ENCODE data around the gene KCNK7.
A peak's percentile ranks its signal among the peaks of the same experiment; 100 is the strongest.

The KCNK7 gene

GRCh38 chr11:65623852-65624616 is 28.4 kb upstream of the KCNK7 start:
- no peaks in the 10 kb centered on the region for H3K9me3 ChIP-seq (ENCODE audit: control insufficient read depth, insufficient read depth, low read length)
- peaks cover 73% of the 10 kb centered on the region for H3K36me3 ChIP-seq (ENCODE audit: control insufficient read depth, insufficient read depth, low read length)
- no peak overlapping the region for H3K9ac ChIP-seq (ENCODE audit: low read depth, low read length)
- H3K27me3 ChIP-seq (ENCODE audit: control insufficient read depth, insufficient read depth, low read length), result no peaks in the 10 kb centered on the region
- no peak overlapping the region for H3K4me3 ChIP-seq (ENCODE audit: low read depth, low read length)
- H3K4me1 ChIP-seq (ENCODE audit: control insufficient read depth, insufficient read depth, low read length), result no peaks in the 10 kb centered on the region

GRCh38 chr11:65623177-65623576 is 27.6 kb upstream of the KCNK7 start:
- H3K4me3 ChIP-seq (ENCODE audit: low read depth, low read length), result no peak overlapping the region
- peaks cover 75% of the 10 kb centered on the region for H3K36me3 ChIP-seq (ENCODE audit: control insufficient read depth, insufficient read depth, low read length)
- no peaks in the 10 kb centered on the region for H3K9me3 ChIP-seq (ENCODE audit: control insufficient read depth, insufficient read depth, low read length)
- no peaks in the 10 kb centered on the region for H3K27me3 ChIP-seq (ENCODE audit: control insufficient read depth, insufficient read depth, low read length)
- H3K4me1 ChIP-seq (ENCODE audit: control insufficient read depth, insufficient read depth, low read length), result no peaks in the 10 kb centered on the region
- no peak overlapping the region for H3K9ac ChIP-seq (ENCODE audit: low read depth, low read length)

GRCh38 chr11:65622011-65622410 is 26.4 kb upstream of the KCNK7 start:
- peaks cover 72% of the 10 kb centered on the region for H3K36me3 ChIP-seq (ENCODE audit: control insufficient read depth, insufficient read depth, low read length)
- no peaks in the 10 kb centered on the region for H3K4me1 ChIP-seq (ENCODE audit: control insufficient read depth, insufficient read depth, low read length)
- H3K9ac ChIP-seq (ENCODE audit: low read depth, low read length), result no peak overlapping the region
- H3K27me3 ChIP-seq (ENCODE audit: control insufficient read depth, insufficient read depth, low read length), result no peaks in the 10 kb centered on the region
- H3K9me3 ChIP-seq (ENCODE audit: control insufficient read depth, insufficient read depth, low read length), result no peaks in the 10 kb centered on the region
- H3K4me3 ChIP-seq (ENCODE audit: low read depth, low read length), result no peak overlapping the region

- Histone ChIP-seq H3K4me3 (ENCODE audit: low read depth, low read length) (no peak overlapping the region), H3K9ac (ENCODE audit: low read depth, low read length) (no peak overlapping the region), H3K36me3 (ENCODE audit: control insufficient read depth, insufficient read depth, low read length) (peaks cover 66% of the 10 kb centered on the region), H3K4me1 (ENCODE audit: control insufficient read depth, insufficient read depth, low read length) (no peaks in the 10 kb centered on the region), H3K9me3 (ENCODE audit: control insufficient read depth, insufficient read depth, low read length) (no peaks in the 10 kb centered on the region), H3K27me3 (ENCODE audit: control insufficient read depth, insufficient read depth, low read length) (no peaks in the 10 kb centered on the region)
Measured at GRCh38 chr11:65621460-65621859, 25.9 kb upstream of the KCNK7 start.

GRCh38 chr11:65620666-65621065 is 25.1 kb upstream of the KCNK7 start:
- no peaks in the 10 kb centered on the region for H3K4me1 ChIP-seq (ENCODE audit: control insufficient read depth, insufficient read depth, low read length)
- no peaks in the 10 kb centered on the region for H3K27me3 ChIP-seq (ENCODE audit: control insufficient read depth, insufficient read depth, low read length)
- peaks cover 58% of the 10 kb centered on the region for H3K36me3 ChIP-seq (ENCODE audit: control insufficient read depth, insufficient read depth, low read length)
- H3K4me3 ChIP-seq (ENCODE audit: low read depth, low read length), result no peak overlapping the region
- H3K9ac ChIP-seq (ENCODE audit: low read depth, low read length), result no peak overlapping the region
- H3K9me3 ChIP-seq (ENCODE audit: control insufficient read depth, insufficient read depth, low read length), result no peaks in the 10 kb centered on the region

- Histone ChIP-seq H3K9ac (ENCODE audit: low read depth, low read length) (no peak overlapping the region), H3K4me1 (ENCODE audit: control insufficient read depth, insufficient read depth, low read length) (no peaks in the 10 kb centered on the region), H3K9me3 (ENCODE audit: control insufficient read depth, insufficient read depth, low read length) (no peaks in the 10 kb centered on the region), H3K27me3 (ENCODE audit: control insufficient read depth, insufficient read depth, low read length) (no peaks in the 10 kb centered on the region), H3K4me3 (ENCODE audit: low read depth, low read length) (no peak overlapping the region), H3K36me3 (ENCODE audit: control insufficient read depth, insufficient read depth, low read length) (peaks cover 52% of the 10 kb centered on the region)
Measured at GRCh38 chr11:65619281-65619928, 23.8 kb upstream of the KCNK7 start.

GRCh38 chr11:65618763-65619162 is 23.2 kb upstream of the KCNK7 start:
- no peaks in the 10 kb centered on the region for H3K9me3 ChIP-seq (ENCODE audit: control insufficient read depth, insufficient read depth, low read length)
- no peaks in the 10 kb centered on the region for H3K4me1 ChIP-seq (ENCODE audit: control insufficient read depth, insufficient read depth, low read length)
- peaks cover 46% of the 10 kb centered on the region for H3K36me3 ChIP-seq (ENCODE audit: control insufficient read depth, insufficient read depth, low read length)
- H3K27me3 ChIP-seq (ENCODE audit: control insufficient read depth, insufficient read depth, low read length), result no peaks in the 10 kb centered on the region
- H3K4me3 ChIP-seq (ENCODE audit: low read depth, low read length), result no peak overlapping the region
- no peak overlapping the region for H3K9ac ChIP-seq (ENCODE audit: low read depth, low read length)

- Histone ChIP-seq H3K27me3 (ENCODE audit: control insufficient read depth, insufficient read depth, low read length) (no peaks in the 10 kb centered on the region), H3K9me3 (ENCODE audit: control insufficient read depth, insufficient read depth, low read length) (no peaks in the 10 kb centered on the region), H3K4me3 (ENCODE audit: low read depth, low read length) (no peak overlapping the region), H3K36me3 (ENCODE audit: control insufficient read depth, insufficient read depth, low read length) (peaks cover 40% of the 10 kb centered on the region), H3K9ac (ENCODE audit: low read depth, low read length) (no peak overlapping the region), H3K4me1 (ENCODE audit: control insufficient read depth, insufficient read depth, low read length) (no peaks in the 10 kb centered on the region)
Measured at GRCh38 chr11:65617990-65618751, 22.6 kb upstream of the KCNK7 start.

GRCh38 chr11:65617136-65617850 is 21.7 kb upstream of the KCNK7 start:
- no peaks in the 10 kb centered on the region for H3K9me3 ChIP-seq (ENCODE audit: control insufficient read depth, insufficient read depth, low read length)
- H3K36me3 ChIP-seq (ENCODE audit: control insufficient read depth, insufficient read depth, low read length), result peaks cover 41% of the 10 kb centered on the region
- peak overlapping the region; percentile 54 for H3K9ac ChIP-seq (ENCODE audit: low read depth, low read length)
- no peaks in the 10 kb centered on the region for H3K27me3 ChIP-seq (ENCODE audit: control insufficient read depth, insufficient read depth, low read length)
- no peaks in the 10 kb centered on the region for H3K4me1 ChIP-seq (ENCODE audit: control insufficient read depth, insufficient read depth, low read length)
- peak overlapping the region; percentile 84 for H3K4me3 ChIP-seq (ENCODE audit: low read depth, low read length)

- H3K9me3 ChIP-seq (ENCODE audit: control insufficient read depth, insufficient read depth, low read length), result no peaks in the 10 kb centered on the region
- H3K27me3 ChIP-seq (ENCODE audit: control insufficient read depth, insufficient read depth, low read length), result no peaks in the 10 kb centered on the region
- H3K4me1 ChIP-seq (ENCODE audit: control insufficient read depth, insufficient read depth, low read length), result no peaks in the 10 kb centered on the region
- peak overlapping the region; percentile 84 for H3K4me3 ChIP-seq (ENCODE audit: low read depth, low read length)
- peaks cover 37% of the 10 kb centered on the region for H3K36me3 ChIP-seq (ENCODE audit: control insufficient read depth, insufficient read depth, low read length)
- peak overlapping the region; percentile 54 for H3K9ac ChIP-seq (ENCODE audit: low read depth, low read length)
Measured at GRCh38 chr11:65616575-65617001, 21.0 kb upstream of the KCNK7 start.

GRCh38 chr11:65615950-65616574 is 20.5 kb upstream of the KCNK7 start:
- H3K4me1 ChIP-seq (ENCODE audit: control insufficient read depth, insufficient read depth, low read length), result no peaks in the 10 kb centered on the region
- peaks cover 37% of the 10 kb centered on the region for H3K36me3 ChIP-seq (ENCODE audit: control insufficient read depth, insufficient read depth, low read length)
- no peaks in the 10 kb centered on the region for H3K27me3 ChIP-seq (ENCODE audit: control insufficient read depth, insufficient read depth, low read length)
- no peaks in the 10 kb centered on the region for H3K9me3 ChIP-seq (ENCODE audit: control insufficient read depth, insufficient read depth, low read length)
- peak overlapping the region; percentile 76 for H3K9ac ChIP-seq (ENCODE audit: low read depth, low read length)
- peak overlapping the region; percentile 84 for H3K4me3 ChIP-seq (ENCODE audit: low read depth, low read length)

Measured in iPS-15b (cell line).